Stimulated activated CD8-positive, alpha-beta memory T cell treated with anti-CD3 and anti-CD28 coated beads, Interleukin-4, amount 100 ng/mL, for 48 hours (primary cell): ENCODE results near the gene PKHD1.

Experiments used
- DNase-seq: peaks from one replicate; pipeline ENCODE4 v3.0.0-alpha.2; 2020

Gene PKHD1

DNA sequence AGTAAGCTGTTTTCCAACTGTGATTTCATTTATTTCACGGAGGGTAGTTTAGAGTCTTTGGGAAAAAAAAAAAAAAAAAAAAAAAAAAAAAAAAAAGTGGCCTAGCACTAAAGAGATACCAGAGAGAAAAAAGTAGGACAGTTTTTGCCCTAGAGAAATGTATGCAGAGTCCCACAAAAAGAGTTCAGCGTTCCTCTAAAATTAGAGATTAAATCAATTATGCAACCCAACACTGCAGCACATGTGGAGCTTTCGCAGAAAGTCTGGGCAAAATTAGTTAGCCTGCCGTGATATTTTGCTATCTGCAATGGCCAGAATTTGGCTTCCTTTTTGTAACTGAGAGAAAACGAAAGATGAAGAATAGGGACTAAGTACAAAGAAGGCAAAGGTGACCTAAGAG is 309.8 kb downstream of the PKHD1 start:
- no peak for DNase-seq

DNA sequence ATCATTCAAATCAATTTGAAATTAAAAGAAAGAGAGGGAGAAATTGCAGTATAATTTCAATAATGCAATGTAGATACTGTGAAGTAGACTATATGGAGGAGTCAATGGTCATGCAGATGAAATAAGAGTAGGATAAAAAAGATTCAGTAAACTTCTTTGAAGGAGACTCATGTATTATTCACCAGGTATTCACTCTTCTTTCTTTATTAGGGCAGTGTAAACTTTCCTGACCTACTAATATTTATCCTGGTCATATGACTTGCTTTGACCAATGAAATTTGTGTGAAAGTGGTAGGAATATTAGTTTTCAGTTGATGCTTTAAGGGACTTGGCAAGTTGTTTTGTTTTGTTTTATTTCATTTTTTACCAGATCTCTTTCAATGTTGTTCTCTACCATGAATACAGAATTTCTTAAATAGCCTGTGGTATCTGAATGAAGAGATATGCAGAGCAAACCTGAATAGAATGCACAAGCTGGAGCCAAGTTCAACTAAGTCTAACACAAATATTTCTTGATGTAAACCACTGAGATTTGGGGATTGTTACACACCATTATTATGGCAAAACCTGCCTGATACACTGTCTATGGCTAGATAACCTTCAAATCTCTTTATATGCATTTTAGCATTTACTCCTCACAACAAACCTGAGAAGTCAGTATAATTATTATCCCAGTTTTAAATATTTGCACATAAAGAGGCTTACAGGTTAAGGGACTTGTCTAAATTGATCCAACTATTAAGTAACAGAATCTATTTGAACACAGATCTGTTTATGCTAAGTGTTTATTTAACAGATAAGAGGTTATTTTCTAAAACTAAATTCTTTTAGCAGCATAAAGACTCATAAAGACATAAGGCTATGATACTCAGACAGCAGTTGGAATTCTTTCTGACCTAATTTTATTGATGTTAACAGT is 311.2 kb downstream of the PKHD1 start:
- DNase-seq, result no peak

DNA sequence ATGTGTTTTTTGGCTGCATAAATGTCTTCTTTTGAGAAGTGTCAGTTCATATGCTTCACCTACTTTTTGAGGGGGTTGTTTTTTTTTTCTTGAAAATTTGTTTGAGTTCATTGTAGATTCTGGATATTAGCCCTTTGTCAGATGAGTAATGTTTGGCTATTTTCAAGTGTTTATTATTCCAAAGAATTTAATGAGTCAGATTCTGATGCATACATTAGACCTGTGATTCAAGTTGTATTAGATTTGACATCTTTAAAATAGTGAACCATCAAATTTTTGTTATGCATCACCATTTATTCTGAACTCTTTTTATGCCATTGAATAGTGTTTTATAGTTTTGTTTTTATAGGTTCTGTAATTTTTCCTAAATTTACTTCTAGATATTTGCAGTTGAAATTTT is 319.3 kb downstream of the PKHD1 start:
- no peak for DNase-seq

DNA sequence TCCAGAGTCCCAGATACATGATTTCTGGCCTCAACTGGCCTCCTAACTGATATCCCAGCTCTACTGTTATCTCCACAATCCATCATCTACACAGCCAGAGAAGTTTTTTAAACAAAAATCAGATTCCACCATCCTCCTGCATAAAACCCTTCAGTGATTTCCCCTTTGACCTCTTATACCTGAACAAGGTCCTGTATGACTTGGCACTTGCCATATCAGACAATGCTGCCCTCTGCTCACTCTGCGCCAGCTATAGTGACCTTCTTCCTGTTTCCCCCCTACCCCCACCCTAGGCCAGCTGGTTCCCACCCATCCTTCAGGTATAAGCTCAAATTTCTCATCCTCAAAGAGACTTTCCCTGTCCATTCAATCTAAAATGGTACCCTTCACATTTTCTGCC is 322.2 kb downstream of the PKHD1 start:
- DNase-seq, result no peak

DNA sequence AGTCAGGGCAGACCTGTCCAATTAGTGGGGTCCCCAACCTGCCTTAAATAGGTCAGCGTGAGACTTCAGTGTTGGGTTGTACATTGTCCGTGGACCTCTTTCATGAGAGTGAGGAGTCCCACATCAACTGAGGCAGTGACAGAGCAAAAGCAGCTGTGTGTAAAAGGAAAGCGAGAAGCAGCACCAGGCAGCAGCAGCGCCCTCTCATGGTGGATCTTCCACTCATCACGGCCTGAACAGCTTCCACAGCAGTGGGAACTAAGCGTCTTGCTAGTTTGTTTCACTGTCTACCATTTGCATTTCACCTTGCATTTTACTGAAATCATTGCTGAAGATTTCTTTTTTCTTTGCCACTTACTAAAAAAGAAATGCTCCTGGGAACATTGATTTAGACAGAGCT is 333.8 kb downstream of the PKHD1 start:
- peak; percentile 25 for DNase-seq

DNA sequence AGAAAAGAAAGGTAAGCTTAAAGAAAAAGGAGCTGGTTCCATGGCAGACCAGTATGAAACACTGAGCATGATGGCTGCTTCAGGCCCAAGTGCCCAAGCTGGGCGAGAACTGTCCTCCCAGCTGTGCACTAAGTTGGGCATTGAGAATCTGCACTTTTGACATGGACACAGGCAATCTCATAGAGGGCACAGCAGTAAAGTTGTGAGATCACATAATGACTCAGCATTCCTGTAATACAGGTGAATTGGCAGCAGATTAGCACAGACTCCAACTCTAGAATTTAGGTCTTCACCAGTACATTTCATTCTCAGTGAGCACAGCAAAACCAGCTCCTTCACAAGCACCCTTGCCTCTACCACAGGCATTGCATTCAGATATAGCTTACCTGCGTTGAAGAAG is 343.4 kb downstream of the PKHD1 start:
- no peak for DNase-seq

DNA sequence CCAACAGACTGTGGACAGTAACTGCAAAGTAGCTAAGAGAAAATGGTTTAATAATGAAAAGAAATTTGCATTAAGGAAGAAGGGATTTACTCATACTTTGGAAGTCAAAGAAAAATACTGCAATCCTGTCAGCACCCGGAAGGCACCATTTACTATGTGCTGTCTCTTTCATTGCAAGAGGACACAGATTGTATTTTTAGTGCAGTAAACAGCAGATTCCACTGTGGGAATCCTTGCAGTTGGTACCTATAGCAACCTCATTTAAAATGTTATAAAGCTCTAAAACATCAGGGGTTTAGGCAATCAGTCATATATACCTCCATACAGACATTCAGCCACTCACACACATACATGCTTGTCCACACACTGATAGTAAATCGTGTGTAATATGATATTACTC is 346.8 kb downstream of the PKHD1 start:
- no peak for DNase-seq

DNA sequence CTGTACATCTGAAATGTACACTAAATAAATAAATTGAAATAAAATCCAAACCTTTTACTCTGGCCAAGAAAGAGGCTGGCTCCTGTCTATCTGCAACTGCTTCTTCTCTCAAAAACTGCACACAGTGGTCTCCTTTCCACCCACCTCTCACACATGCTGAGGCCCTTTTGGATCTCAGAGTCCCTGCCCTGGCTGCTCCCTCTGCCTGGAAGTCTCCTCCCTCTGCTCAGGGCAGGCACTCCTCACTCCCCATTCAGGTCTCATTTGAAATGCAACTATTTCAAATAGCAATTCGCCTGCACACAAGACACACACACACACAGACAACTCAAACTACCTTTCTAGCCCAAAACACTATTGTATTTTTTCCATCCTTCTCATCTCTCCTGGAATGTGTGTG is 348.8 kb downstream of the PKHD1 start:
- no peak for DNase-seq

DNA sequence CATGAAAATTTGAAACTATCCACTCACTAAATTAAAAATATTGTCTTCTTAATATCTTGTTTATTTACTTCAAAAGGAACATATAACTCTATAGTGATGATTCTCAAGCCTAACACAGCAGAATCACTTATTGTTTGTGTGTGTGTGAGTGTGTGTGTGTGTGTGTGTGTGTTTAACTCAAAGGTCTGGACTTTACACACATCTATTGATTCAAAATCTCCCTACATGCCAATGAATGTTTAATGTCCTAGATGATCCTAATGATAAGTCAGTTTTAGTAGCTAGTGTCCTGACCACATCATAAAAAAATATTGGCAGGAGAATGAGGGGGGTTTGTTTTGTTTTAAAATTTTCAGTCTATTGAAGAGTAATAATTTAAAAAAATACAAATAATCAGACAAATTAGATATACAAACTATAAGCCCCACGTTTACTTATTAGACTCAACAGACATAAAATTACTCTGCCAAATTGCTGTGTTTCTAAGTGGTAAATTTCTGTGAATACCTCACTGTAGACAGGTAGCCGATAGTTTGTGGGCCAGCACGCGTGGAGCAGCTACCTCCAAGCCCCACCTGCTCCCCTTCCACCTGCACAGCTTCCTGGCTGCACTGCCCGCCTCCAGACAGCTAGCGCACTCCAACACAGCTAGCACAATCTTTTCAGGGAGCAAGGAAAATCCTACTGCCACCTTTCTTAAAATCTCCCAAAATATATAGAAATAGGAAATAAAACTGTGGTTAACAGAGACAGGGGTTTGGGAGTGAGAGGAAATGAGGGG is 349.6 kb downstream of the PKHD1 start:
- DNase-seq, result no peak

DNA sequence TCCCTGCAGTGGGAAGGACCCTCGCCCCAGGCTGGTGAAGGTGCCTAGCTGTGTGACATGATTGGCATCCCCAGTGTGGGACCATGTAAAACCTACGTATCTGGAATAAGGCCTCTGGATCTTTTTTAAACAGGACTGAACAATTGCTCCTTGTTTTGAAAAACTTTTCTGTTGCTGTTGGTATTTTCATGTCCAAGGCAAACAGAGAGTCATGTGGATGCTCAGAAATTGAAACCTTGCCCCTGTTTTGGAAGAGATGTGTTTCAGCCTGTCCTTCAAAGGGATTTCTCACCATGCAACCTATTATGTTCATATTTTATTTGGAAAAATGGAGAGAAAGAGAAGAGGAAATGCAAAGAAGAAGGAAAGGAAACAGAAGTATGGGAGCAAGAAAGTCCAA is 362.3 kb downstream of the PKHD1 start:
- DNase-seq, result no peak

DNA sequence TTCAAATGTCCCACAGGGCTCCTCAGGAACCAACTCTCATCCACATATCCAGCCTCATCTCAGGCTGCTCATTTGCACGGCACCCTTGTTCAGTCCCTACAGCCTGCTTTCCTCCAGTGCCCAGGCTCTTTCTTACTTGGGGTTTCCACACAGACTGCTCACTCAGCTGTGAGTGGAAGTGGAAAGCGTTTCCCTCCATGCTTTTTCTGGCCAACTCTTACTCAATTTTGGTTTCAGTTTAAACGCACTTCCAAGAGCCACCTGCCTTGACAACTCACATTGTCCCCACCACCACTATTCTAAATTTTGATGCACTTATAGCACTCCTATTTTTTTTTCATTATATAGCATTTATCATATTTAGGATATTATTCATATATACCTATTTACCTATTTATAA is 367.1 kb downstream of the PKHD1 start:
- DNase-seq, result no peak

DNA sequence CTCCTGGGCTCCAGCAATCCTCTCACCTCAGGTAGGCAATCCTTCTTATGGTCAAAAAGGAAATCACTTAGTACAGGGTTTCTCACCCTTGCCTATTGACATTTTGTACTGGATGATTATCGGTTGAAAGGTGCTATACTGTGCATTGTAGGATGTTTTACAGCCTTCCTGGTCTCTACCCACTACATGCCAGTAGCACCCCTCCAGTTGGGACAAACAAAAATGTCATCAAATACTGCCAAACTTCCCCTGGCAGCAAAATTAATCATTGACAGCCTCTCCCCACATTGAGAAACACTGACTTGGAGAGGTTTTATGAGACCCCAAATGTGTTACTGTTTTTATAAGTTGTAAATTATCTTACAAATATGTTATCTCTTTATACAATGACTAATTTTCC is 368.1 kb downstream of the PKHD1 start:
- no peak for DNase-seq

DNA sequence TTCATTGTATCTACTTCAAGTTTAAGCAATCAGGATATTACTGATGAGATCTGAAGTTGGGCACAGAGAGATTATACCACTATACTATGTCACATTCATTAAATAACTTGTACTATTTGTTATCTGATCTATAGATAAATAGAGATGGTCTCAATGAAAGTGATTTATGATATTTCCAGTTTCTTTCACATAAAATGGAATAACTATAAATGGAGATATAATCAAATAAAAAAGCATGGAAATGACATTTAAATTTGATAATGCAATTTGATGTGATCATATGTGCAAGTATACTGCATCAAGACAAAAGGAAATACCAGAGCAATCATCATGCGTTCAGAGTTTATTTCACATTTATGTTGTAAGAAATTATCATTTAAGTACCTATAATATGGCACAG is 368.9 kb downstream of the PKHD1 start:
- DNase-seq, result no peak

DNA sequence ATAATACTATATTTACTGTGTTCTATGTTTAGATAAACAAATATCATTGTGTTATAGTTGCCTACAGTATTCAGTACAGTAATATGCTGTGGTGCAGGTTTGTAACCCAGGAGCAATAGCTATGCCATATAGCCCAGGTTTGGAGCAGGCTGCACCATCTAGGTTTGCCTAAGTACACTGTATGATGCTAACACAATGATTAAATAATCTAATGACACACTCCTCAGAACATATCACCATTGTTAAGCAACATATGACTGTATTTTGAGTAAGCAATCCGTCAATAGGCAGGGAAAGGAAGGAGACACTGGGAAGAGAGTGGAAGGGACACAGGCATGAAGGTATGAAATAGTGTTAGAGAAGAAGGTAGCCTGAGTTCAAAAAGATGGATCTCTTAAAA is 369.9 kb downstream of the PKHD1 start:
- no peak for DNase-seq

DNA sequence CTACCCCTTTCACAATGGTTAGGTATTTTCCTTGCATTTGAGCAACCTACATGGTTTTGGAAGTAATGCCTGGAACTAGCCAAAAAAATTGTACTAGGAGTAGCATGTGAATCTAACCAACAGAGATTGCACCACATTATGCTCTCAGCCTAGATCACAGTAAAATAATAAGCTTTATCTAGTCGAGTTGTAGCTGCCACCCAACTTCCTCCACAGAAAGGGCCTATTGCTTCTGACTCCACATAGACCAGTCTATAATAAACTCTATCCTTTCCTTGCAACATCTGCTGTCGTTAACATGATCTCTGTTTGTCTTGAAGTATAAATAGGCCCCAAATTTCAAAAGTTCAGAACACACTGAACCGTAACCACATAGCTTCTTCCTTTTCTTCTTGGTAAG is 375.5 kb downstream of the PKHD1 start:
- DNase-seq, result no peak

DNA sequence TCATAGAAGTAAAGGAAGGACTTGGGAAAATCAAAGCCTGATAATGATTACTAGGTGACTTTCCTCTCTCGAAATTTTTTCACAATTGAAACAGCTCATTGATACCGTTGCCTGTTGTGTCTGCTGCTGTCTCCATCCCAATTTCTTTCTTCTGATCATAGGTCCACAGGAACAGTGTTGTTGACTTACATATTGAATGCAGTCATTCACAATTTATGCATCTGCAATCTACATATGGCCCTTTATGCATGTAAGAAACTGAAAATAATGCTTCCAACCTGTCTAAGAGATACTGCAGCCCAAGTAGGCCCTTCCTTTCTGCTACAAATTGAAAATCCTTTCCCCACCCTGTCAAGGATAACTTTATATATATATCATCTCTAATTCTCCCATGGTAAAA is 381.3 kb downstream of the PKHD1 start:
- no peak for DNase-seq

DNA sequence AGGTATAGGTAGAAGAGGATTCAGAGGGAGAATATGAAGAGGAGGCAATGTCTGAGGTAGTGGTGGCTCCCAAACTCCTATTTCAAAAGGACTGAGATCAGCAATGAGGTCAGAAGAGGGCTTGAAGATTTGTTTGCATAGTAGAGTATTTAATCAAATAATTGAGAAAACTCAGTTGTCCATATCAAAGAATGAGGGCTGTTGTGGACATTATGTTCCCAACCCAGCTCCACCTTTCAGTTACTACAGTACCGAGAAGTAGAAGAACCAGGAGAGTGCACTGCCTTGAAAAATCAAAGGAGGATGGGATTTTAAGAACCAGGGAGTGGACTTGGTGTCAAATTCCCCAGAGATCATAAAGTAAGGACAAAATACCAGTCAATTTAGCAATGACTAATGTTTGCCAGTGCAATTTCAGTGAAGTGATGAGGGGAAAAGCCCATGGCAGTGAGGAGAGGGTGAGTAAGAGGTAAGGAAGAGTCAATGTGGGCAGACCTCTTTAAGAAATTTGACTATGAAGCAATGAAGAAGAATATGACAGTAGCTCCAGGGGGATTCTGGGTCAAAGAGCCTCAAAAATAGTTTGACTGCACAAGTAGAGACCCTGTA is 382.4 kb downstream of the PKHD1 start:
- DNase-seq, result no peak

DNA sequence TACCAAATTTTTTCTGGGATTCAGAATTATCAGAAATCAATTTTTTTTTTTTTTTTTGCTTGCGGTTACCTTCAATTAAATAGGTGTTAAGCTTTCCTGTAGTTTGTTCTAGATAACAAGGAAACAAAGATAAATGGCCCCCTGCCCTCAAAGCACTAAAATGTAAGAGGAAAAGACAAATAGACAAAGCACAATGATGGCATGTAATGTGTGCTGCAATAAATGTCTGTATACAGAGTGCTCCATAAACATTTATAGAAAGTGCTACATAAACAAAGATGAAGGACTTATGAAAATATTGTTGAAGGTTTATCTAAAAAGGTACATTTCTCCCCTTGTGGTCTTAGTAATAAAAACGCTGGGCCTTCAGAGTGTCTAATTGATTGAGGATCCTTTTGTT is 384.6 kb downstream of the PKHD1 start:
- no peak for DNase-seq

DNA sequence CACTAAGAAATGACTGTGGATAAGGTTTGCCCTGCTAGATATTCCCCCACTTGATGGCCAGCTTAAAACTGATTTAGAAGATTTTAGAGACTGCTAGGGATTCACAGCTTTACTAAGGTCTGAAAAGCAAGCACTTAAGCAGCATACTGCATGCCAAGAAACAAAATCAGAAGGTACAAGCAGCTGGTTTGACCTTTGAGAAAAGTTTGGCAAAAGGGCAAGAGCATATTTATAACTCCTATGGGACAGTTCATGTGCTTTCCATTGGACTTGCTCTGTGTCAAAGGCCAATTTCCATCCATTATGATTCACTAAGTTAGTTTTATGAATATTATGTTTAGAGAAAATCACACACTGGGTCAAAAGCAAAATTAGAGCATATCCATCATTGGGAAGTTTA is 402.8 kb downstream of the PKHD1 start:
- DNase-seq, result no peak

DNA sequence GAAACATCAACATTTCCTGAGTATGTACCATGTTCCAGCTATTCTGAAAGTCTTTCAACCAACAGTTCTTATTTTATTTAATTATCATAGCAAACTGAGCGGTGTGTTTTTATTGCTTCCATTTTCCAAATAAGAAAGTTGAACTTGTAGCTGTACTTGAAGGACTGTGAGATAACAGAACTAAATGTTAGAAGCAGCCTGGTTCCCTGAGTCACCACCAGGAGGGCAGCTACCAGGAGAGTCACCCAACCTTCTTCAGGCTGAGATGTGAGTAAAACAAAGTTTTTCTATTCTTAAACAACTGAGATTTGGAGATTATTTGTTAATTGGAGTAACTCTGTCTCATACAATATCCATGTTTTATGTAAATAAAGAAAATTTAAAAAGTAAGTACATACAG is 403.4 kb downstream of the PKHD1 start:
- DNase-seq, result no peak

DNA sequence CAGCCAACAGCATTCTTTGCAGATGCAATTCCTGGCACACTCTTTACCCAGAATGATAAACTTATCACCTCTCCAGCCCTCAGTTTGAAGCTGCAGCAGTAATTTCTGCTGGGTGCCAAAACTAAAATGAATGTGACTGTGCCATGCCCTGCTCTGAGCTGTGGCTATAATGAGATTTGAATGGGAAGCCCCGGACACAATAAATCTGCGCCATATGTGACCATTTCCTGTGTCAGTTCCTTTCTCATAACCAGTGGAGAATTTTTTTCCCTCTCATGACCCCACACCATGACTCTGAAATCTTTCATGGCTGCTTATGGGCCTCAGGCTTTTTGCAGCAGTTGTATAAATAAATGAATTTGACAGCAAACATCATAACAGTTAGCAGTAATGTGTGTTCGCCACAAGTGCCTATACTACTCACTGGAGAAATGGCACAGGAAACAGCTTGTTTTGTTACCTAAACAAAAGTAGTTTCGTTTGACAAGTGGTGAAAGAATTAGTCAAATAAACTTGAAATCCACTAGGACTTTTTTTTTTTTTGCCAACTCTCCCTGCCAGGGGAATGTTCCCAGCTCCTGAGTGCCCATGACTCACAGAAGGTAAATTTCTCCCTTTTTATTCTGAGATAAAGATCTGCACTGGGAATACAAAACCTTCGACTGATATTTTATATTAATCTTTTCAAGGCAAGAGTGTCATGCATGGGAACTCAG is 408.4 kb downstream of the PKHD1 start:
- DNase-seq, result no peak

DNA sequence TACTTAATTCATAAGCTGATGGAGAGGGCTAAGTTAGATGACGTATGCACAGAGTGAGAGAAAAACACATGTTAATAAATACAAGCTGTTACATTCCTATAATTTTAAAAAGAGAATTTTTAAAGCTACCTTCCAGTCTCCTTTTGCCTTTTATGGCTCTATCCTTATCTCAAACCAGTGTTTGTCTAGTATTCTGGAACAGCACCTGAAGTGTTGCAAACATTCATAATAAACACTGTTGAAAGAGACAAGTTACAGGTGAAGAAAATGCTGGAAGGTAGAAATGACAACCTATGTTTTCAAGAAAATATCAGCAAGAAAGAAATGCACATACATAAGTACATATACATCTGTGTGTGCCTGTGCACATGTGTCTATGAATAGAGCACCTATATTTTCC is 409.1 kb downstream of the PKHD1 start:
- no peak for DNase-seq

DNA sequence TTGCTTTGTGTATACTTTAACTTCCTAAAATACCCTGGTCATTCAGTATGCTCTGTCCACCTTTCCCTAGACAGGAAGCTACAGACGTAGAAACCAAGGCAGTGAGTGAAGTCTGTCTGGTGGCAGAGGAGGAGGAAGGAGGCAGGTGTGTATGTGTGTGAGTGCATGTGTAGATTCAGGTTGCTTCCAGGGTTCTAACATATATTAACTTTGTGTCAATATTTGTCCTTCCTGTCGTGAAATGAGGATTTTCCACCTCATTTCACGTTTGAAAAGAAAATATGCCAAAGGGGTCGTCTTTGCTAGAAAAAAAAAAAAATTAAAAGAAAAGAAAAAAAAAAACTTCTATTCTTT is 411.5 kb downstream of the PKHD1 start:
- no peak for DNase-seq
